Right atrium auricular region (tissue), 2 donors: ENCODE results near the gene KLHL12. TPM values are rescaled to one million over a fixed set of nuclear protein-coding genes. Genes with fewer than 3 reads are reported as not detected.

ENCODE experiments used
- DNase-seq: peaks from one replicate; pipeline ENCODE4 v3.0.0-alpha.2; 2019; ENCODE audit warnings: low spot score
- H3K27ac ChIP-seq, 2 donors: fragments of 200-600 bp; sonication (generic); 1 replicate in 1 of 2; 2 replicates in 1 of 2; pipeline ENCODE4 v1.5.1; 2016 to 2019
- H3K27me3 ChIP-seq, 2 donors: fragments of 200-600 bp; sonication (generic); one replicate each; pipeline versions ENCODE4 v1.5.1 to v1.6.0; 2017 to 2019
- H3K36me3 ChIP-seq: fragments of 200-600 bp; sonication (generic); one replicate; pipeline ENCODE4 v1.5.1; 2016
- H3K4me1 ChIP-seq, 2 donors: fragments of 200-600 bp; sonication (generic); one replicate each; pipeline versions ENCODE4 v1.5.1 to v1.6.0; 2017 to 2019
- H3K4me3 ChIP-seq, 2 donors: fragments of 200-600 bp; sonication (generic); 1 replicate in 1 of 2; 2 replicates in 1 of 2; pipeline ENCODE4 v1.5.1; 2017 to 2019; ENCODE audit warnings: mild to moderate bottlenecking in 1 of 2, moderate library complexity in 1 of 2
- H3K9me3 ChIP-seq, 2 donors: fragments of 200-600 bp; sonication (generic); one replicate each; pipeline ENCODE4 v1.5.1; 2019
- total RNA-seq, 2 donors: library from RNA; depleted of rRNA; stranded (reverse); fragments of >200 nt; gene quantifications; one replicate each; pipeline ENCODE4 v1.1.0, GENCODE V29; 2016
- TF ChIP-seq, protein P1 (sequence below), 2 donors: fragments of 200-600 bp; sonication (generic); IDR thresholded peaks; one replicate each; pipeline ENCODE4 v1.5.1; 2019; ENCODE audit warnings: antibody characterized with exemption in 2 of 2

KLHL12 gene
- total RNA-seq, 2 donors from 2014 or later: 13.9 to 18.4 TPM

DNA sequence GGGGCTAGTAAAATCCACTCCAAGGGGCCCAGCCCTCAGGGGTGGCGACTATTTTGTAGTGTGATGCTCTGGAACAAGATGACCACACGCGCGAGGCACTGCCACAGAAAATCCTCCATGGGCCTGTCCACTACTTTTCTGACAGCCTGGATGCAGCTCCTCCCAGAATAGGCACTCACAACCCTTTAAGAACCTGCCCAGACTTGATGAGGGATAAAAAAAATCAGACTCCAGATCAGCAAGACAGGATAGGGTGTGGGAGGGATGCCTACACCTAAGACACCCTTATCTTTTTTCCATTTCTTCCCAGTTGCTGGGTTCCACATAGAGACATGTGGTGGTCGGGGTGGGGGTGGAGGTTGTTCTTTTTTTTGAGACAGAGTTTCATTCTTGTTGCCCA lies 82.8 kb downstream of the KLHL12 start:
- TF ChIP-seq, protein P1, sequence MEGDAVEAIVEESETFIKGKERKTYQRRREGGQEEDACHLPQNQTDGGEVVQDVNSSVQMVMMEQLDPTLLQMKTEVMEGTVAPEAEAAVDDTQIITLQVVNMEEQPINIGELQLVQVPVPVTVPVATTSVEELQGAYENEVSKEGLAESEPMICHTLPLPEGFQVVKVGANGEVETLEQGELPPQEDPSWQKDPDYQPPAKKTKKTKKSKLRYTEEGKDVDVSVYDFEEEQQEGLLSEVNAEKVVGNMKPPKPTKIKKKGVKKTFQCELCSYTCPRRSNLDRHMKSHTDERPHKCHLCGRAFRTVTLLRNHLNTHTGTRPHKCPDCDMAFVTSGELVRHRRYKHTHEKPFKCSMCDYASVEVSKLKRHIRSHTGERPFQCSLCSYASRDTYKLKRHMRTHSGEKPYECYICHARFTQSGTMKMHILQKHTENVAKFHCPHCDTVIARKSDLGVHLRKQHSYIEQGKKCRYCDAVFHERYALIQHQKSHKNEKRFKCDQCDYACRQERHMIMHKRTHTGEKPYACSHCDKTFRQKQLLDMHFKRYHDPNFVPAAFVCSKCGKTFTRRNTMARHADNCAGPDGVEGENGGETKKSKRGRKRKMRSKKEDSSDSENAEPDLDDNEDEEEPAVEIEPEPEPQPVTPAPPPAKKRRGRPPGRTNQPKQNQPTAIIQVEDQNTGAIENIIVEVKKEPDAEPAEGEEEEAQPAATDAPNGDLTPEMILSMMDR (IDR thresholded peaks at IDR 0.05): no peak
- Histone ChIP-seq H3K27me3 (no peaks in the 10 kb centered on the region), H3K9me3 (no peaks in the 10 kb centered on the region), H3K4me3 (no peak overlapping the region), H3K4me1 (no peaks in the 10 kb centered on the region), H3K27ac (no peak overlapping the region), H3K36me3 (no peaks in the 10 kb centered on the region)
- no peak for DNase-seq

DNA sequence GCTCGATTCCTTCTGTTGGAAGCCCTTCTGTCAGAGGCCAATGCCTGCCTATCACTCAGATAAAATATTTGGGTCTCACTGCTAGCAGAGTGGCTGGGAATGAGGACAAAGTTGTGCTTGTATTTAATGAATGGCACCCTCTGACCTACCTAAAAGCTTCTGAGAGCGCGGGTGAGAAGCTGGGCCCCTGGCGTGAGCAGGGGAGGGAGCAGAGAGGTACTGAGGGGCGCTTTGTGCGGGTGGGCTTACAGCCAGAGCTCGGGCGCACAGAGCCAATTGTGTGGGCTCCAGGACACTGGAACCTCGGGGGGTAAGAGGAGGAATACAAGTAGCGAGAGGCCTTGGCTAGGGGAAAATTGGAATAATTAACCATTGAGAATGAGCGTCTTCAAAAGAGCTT lies 84.0 kb downstream of the KLHL12 start:
- no peak for DNase-seq
- H3K4me1 ChIP-seq: no peaks in the 10 kb centered on the region
- H3K27ac ChIP-seq: no peak overlapping the region
- H3K36me3 ChIP-seq: no peaks in the 10 kb centered on the region
- H3K9me3 ChIP-seq: no peaks in the 10 kb centered on the region
- TF ChIP-seq, protein P1 (IDR thresholded peaks at IDR 0.05): no peak
- no peaks in the 10 kb centered on the region for H3K27me3 ChIP-seq
- no peak overlapping the region for H3K4me3 ChIP-seq

Other genes starting within 250 kb of the KLHL12 start
- not detected for gene SYT2, start 216.8 kb downstream of the KLHL12 start, total RNA-seq
- 10 to 100 TPM; 14.6 to 18.5 TPM for gene KDM5B, start 118.8 kb downstream of the KLHL12 start, total RNA-seq
- gene PCAT6, start 116.3 kb downstream of the KLHL12 start, total RNA-seq: not detected
- 1 to 10 TPM; 3.0 to 4.3 TPM for gene RABIF, start 38.1 kb downstream of the KLHL12 start, total RNA-seq
- gene ADIPOR1, start 31.1 kb upstream of the KLHL12 start, total RNA-seq: 100 to 1,000 TPM; 124 to 141 TPM
- gene CYB5R1, start 40.0 kb upstream of the KLHL12 start, total RNA-seq: 100 to 1,000 TPM in 1 of 2 donors, 10 to 100 TPM in 1; 85.9 to 104 TPM
- gene TMEM183A, start 80.1 kb upstream of the KLHL12 start, total RNA-seq: 10 to 100 TPM; 29.6 to 39.1 TPM
- 10 to 100 TPM; 16.3 to 19.2 TPM for gene PPFIA4, start 99.3 kb upstream of the KLHL12 start, total RNA-seq
- not detected for gene MYOG, start 158.8 kb upstream of the KLHL12 start, total RNA-seq
- gene ADORA1, start 200.5 kb upstream of the KLHL12 start, total RNA-seq: 10 to 100 TPM in 1 of 2 donors, 1 to 10 TPM in 1; 9.4 to 15.1 TPM
- not detected for gene MYBPH, start 248.6 kb upstream of the KLHL12 start, total RNA-seq